ENCODE data around the gene SLC2A4RG. TPM values are rescaled to one million over a fixed set of nuclear protein-coding genes. Genes with fewer than 3 reads are reported as not detected.

Gene SLC2A4RG
- total RNA-seq, 1 experiment from 2014 or later: 169 TPM

- TF ChIP-seq CTCF (IDR thresholded peaks at IDR 0.05; ENCODE audit: unreplicated experiment): no peak
- H3K27ac Mint-ChIP-seq (ENCODE audit: unreplicated experiment): no peak overlapping the region
- no peaks in the 10 kb centered on the region for H3K4me1 Mint-ChIP-seq (ENCODE audit: low read depth, unreplicated experiment)
- H3K36me3 Mint-ChIP-seq (ENCODE audit: insufficient read depth, unreplicated experiment): peaks cover 40% of the 10 kb centered on the region
- no peaks in the 10 kb centered on the region for H3K27me3 Mint-ChIP-seq (ENCODE audit: unreplicated experiment)
- no peak overlapping the region for H3K4me3 Mint-ChIP-seq (ENCODE audit: low read depth, unreplicated experiment)
- no TSS peak for BruUV-seq (replicated peaks)
- no peak for DNase-seq
- no peaks in the 10 kb centered on the region for H3K9me3 Mint-ChIP-seq (ENCODE audit: low read depth, unreplicated experiment)
- intact Hi-C loops (cut with micrococcal nuclease; ENCODE audit: unreplicated experiment): no loop called here
- CTCF ChIA-PET: no interaction called here
Measured at GRCh38 chr20:63732118-63733095, 7.2 kb upstream of the SLC2A4RG start.

GRCh38 chr20:63733117-63733516 is 6.5 kb upstream of the SLC2A4RG start:
- no peaks in the 10 kb centered on the region for H3K9me3 Mint-ChIP-seq (ENCODE audit: low read depth, unreplicated experiment)
- TF ChIP-seq CTCF (IDR thresholded peaks at IDR 0.05; ENCODE audit: unreplicated experiment): no peak
- H3K27me3 Mint-ChIP-seq (ENCODE audit: unreplicated experiment): no peaks in the 10 kb centered on the region
- H3K36me3 Mint-ChIP-seq (ENCODE audit: insufficient read depth, unreplicated experiment): peaks cover 42% of the 10 kb centered on the region
- CTCF ChIA-PET: no interaction called here
- no TSS peak for BruUV-seq (replicated peaks)
- H3K4me3 Mint-ChIP-seq (ENCODE audit: low read depth, unreplicated experiment): no peak overlapping the region
- DNase-seq: no peak
- no peaks in the 10 kb centered on the region for H3K4me1 Mint-ChIP-seq (ENCODE audit: low read depth, unreplicated experiment)
- H3K27ac Mint-ChIP-seq (ENCODE audit: unreplicated experiment): no peak overlapping the region
- intact Hi-C loops (cut with micrococcal nuclease; ENCODE audit: unreplicated experiment): no loop called here

- Mint-ChIP-seq H3K9me3 (ENCODE audit: low read depth, unreplicated experiment) (no peaks in the 10 kb centered on the region), H3K4me1 (ENCODE audit: low read depth, unreplicated experiment) (no peaks in the 10 kb centered on the region), H3K27ac (ENCODE audit: unreplicated experiment) (no peak overlapping the region), H3K27me3 (ENCODE audit: unreplicated experiment) (no peaks in the 10 kb centered on the region), H3K4me3 (ENCODE audit: low read depth, unreplicated experiment) (no peak overlapping the region), H3K36me3 (ENCODE audit: insufficient read depth, unreplicated experiment) (peaks cover 42% of the 10 kb centered on the region)
- intact Hi-C loops (cut with micrococcal nuclease; ENCODE audit: unreplicated experiment): no loop called here
- BruUV-seq (replicated peaks): no TSS peak
- CTCF ChIA-PET: no interaction called here
- no peak for DNase-seq
- TF ChIP-seq CTCF (IDR thresholded peaks at IDR 0.05; ENCODE audit: unreplicated experiment): no peak
Measured at GRCh38 chr20:63733579-63734081, 5.9 kb upstream of the SLC2A4RG start.

GRCh38 chr20:63734111-63734945 is 5.2 kb upstream of the SLC2A4RG start:
- no TSS peak for BruUV-seq (replicated peaks)
- no peak overlapping the region for H3K4me3 Mint-ChIP-seq (ENCODE audit: low read depth, unreplicated experiment)
- CTCF ChIA-PET: no interaction called here
- intact Hi-C loops (cut with micrococcal nuclease; ENCODE audit: unreplicated experiment): no loop called here
- no peak for TF ChIP-seq CTCF (IDR thresholded peaks at IDR 0.05; ENCODE audit: unreplicated experiment)
- H3K36me3 Mint-ChIP-seq (ENCODE audit: insufficient read depth, unreplicated experiment): peaks cover 46% of the 10 kb centered on the region
- no peak for DNase-seq
- H3K9me3 Mint-ChIP-seq (ENCODE audit: low read depth, unreplicated experiment): no peaks in the 10 kb centered on the region
- no peaks in the 10 kb centered on the region for H3K4me1 Mint-ChIP-seq (ENCODE audit: low read depth, unreplicated experiment)
- no peaks in the 10 kb centered on the region for H3K27me3 Mint-ChIP-seq (ENCODE audit: unreplicated experiment)
- no peak overlapping the region for H3K27ac Mint-ChIP-seq (ENCODE audit: unreplicated experiment)
